Measurements from ENCODE around the gene UNC93B1. TPM values are rescaled to one million over a fixed set of nuclear protein-coding genes. Genes with fewer than 3 reads are reported as not detected.
A peak's percentile ranks its signal among the peaks of the same experiment; 100 is the strongest.

The UNC93B1 gene
- total and polyA plus RNA-seq, 2 of the 13 experiments (the other 11 are each of a cell fraction or from before 2014, with no cell fraction given) = 8.8 to 18.9 TPM

GRCh38 chr11:68016904-68017817 is 13.3 kb upstream of the UNC93B1 start (continued):
- TF ChIP-seq GLMP (CRISPR knock-in tag; IDR thresholded peaks at IDR 0.05; ENCODE audit: borderline replicate concordance) = no peak
- peak; percentile 30 for TF ChIP-seq AGO2 (optimal IDR thresholded peaks at IDR 0.05; ENCODE audit: low read depth, low read length)
- peak; percentile 67; the same call in 1 of the 2 replicates for TF ChIP-seq ZNF232 (CRISPR knock-in tag; IDR thresholded peaks at IDR 0.05; ENCODE audit: borderline replicate concordance)
- no peak for TF ChIP-seq PAX8 (CRISPR knock-in tag; IDR thresholded peaks at IDR 0.05; ENCODE audit: borderline replicate concordance)
- TF ChIP-seq ZNF503 (CRISPR knock-in tag; IDR thresholded peaks at IDR 0.05) = no peak
- TF ChIP-seq ZNF276 (CRISPR knock-in tag; IDR thresholded peaks at IDR 0.05; ENCODE audit: low read depth) = peak; percentile 31; the same call in 1 of the 2 replicates
- TF ChIP-seq JUN (CRISPR knock-in tag; IDR thresholded peaks at IDR 0.05) = no peak
- no peak for TF ChIP-seq SMYD3 (CRISPR knock-in tag; IDR thresholded peaks at IDR 0.05)
- TF ChIP-seq RAD51 (IDR thresholded peaks at IDR 0.05; ENCODE audit: borderline replicate concordance) = no peak
- TF ChIP-seq ZNF576 (CRISPR knock-in tag; IDR thresholded peaks at IDR 0.05) = 0 out of 2 replicates have a peak, but pooled peaks have one; percentile 44
- no peak for TF ChIP-seq MYNN (CRISPR knock-in tag; IDR thresholded peaks at IDR 0.05; ENCODE audit: low read depth)
- TF ChIP-seq ZNF547 (CRISPR knock-in tag; IDR thresholded peaks at IDR 0.05) = 0 out of 2 replicates have a peak, but pooled peaks have one; percentile 39
- no peak for TF ChIP-seq MAZ (IDR thresholded peaks at IDR 0.05; ENCODE audit: borderline replicate concordance, low read depth, low read length)
- no peak; the same call in 1 of the 2 replicates for TF ChIP-seq MAZ (CRISPR knock-in tag; IDR thresholded peaks at IDR 0.05; ENCODE audit: low read depth)
- TF ChIP-seq AKNA (CRISPR knock-in tag; IDR thresholded peaks at IDR 0.05; ENCODE audit: borderline replicate concordance) = no peak
- TF ChIP-seq IKZF5 (CRISPR knock-in tag; IDR thresholded peaks at IDR 0.05) = peak; percentile 70
